ENCODE measurements around the gene DHX15.

The DHX15 gene

DNA sequence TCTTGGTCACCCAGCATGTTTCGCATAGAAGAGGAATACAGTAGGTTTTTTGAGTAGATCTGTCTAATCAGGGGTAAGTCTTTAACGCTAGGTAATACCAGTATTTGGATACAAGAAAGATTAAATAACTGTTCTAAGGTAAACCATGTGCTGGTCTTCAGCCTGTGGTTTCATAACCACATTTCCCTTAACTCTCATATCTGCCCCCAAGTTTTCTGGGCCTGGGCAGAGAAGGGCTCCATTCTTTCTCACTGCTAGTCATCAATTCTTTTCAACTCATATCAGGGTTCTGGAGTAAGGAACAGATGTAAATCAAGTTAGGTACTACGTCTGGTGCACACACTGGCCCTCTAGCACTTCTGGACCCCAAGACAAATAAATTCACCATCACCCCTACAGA lies 49.0 kb downstream of the DHX15 start:
- no peak overlapping the region for H4K8ac ChIP-seq (ENCODE audit: low read depth, low read length)
- no peak overlapping the region for H2BK120ac ChIP-seq (ENCODE audit: low read depth, low read length)
- H3K27ac ChIP-seq (replicated peaks; ENCODE audit: low read length): no peak overlapping the region
- H3K79me1 ChIP-seq (ENCODE audit: low read depth, low read length): peaks cover 4% of the 10 kb centered on the region
- no peak overlapping the region for H3K4me2 ChIP-seq (ENCODE audit: insufficient read depth, low read length, poor library complexity, severe bottlenecking)
- peaks cover 12 to 98% of the 10 kb centered on the region in 2 donors for H3K36me3 ChIP-seq (replicated peaks in 1 of 2; ENCODE audit: control insufficient read depth in 2 of 2, insufficient read depth in 2 of 2, low read length in 2 of 2)
- no peak overlapping the region for H3K4ac ChIP-seq (ENCODE audit: low read length)
- no peak overlapping the region for H3K9ac ChIP-seq (ENCODE audit: low read depth, low read length, poor library complexity)
- no peak overlapping the region for H3K4me3 ChIP-seq (ENCODE audit: low read length in 2 of 2)
- H4K91ac ChIP-seq (ENCODE audit: low read depth, low read length, poor library complexity): no peak overlapping the region
- no peaks in the 10 kb centered on the region for H3K27me3 ChIP-seq (ENCODE audit: control insufficient read depth in 3 of 3, insufficient read depth in 3 of 3, low read depth in 1 of 3, low read length in 3 of 3)
- H3K18ac ChIP-seq (ENCODE audit: low read length): no peak overlapping the region
- H2BK12ac ChIP-seq (ENCODE audit: low read length): no peak overlapping the region
- DNase-seq (ENCODE audit: low spot score): no peak
- H2AK5ac ChIP-seq (ENCODE audit: low read depth, low read length): no peak overlapping the region
- no peak overlapping the region for H3K23ac ChIP-seq (ENCODE audit: low read depth, low read length, poor library complexity)
- H3K9me3 ChIP-seq (replicated peaks in 1 of 2; ENCODE audit: control insufficient read depth in 2 of 2, insufficient read depth in 1 of 2, low read depth in 1 of 2, low read length in 2 of 2): no peaks in the 10 kb centered on the region
- no peak overlapping the region for H2BK15ac ChIP-seq (ENCODE audit: low read length)
- no peak overlapping the region for H3K14ac ChIP-seq (ENCODE audit: low read length)
- H2BK5ac ChIP-seq (ENCODE audit: low read length): no peak overlapping the region
- no CpG with 5 or more reads among the region's 3 CpGs for WGBS, 2 donors (ENCODE audit: extremely low coverage in 2 of 2, insufficient read length in 2 of 2, insufficient replicate concordance in 1 of 2)
- H3K4me1 ChIP-seq (ENCODE audit: control insufficient read depth in 2 of 2, insufficient read depth in 1 of 2, low read depth in 1 of 2, low read length in 2 of 2): no peaks in the 10 kb centered on the region
- no peak overlapping the region for H2AFZ ChIP-seq (ENCODE audit: low read length)

DNA sequence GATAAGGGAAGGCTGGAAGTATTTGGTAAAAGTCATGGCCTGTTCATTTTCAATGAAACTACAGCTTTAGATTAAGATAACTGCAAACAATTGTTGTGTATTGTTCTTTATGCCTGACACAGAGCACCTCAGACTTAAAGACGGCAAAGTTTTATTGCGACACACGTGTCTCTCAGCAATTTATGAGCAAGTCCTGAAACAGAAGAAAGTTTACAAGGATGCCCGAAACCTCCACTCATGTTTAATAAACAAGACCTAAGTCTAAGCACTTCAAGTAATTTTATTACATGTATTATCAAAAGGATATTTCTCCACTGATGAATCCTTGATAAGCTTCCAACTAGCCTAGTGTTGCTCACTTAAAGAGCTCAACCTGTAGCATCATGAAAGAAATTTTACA lies 51.0 kb downstream of the DHX15 start:
- H3K18ac ChIP-seq (ENCODE audit: low read length): no peak overlapping the region
- H3K14ac ChIP-seq (ENCODE audit: low read length): no peak overlapping the region
- H3K27ac ChIP-seq (replicated peaks; ENCODE audit: low read length): no peak overlapping the region
- H4K91ac ChIP-seq (ENCODE audit: low read depth, low read length, poor library complexity): no peak overlapping the region
- no CpG with 5 or more reads among the region's 4 CpGs for WGBS, 2 donors (ENCODE audit: extremely low coverage in 2 of 2, insufficient read length in 2 of 2, insufficient replicate concordance in 1 of 2)
- no peak overlapping the region for H3K4me2 ChIP-seq (ENCODE audit: insufficient read depth, low read length, poor library complexity, severe bottlenecking)
- no peak overlapping the region for H3K4ac ChIP-seq (ENCODE audit: low read length)
- no peak overlapping the region for H3K23ac ChIP-seq (ENCODE audit: low read depth, low read length, poor library complexity)
- no peak overlapping the region for H4K8ac ChIP-seq (ENCODE audit: low read depth, low read length)
- no peak overlapping the region for H2BK5ac ChIP-seq (ENCODE audit: low read length)
- H2BK120ac ChIP-seq (ENCODE audit: low read depth, low read length): no peak overlapping the region
- H3K9me3 ChIP-seq (replicated peaks in 1 of 2; ENCODE audit: control insufficient read depth in 2 of 2, insufficient read depth in 1 of 2, low read depth in 1 of 2, low read length in 2 of 2): no peaks in the 10 kb centered on the region
- no peak overlapping the region for H2BK12ac ChIP-seq (ENCODE audit: low read length)
- no peak overlapping the region for H2AFZ ChIP-seq (ENCODE audit: low read length)
- H2BK15ac ChIP-seq (ENCODE audit: low read length): no peak overlapping the region
- peaks cover 4% of the 10 kb centered on the region for H3K79me1 ChIP-seq (ENCODE audit: low read depth, low read length)
- DNase-seq (ENCODE audit: low spot score): no peak
- H3K4me3 ChIP-seq (ENCODE audit: low read length in 2 of 2): no peak overlapping the region
- H3K27me3 ChIP-seq (ENCODE audit: control insufficient read depth in 3 of 3, insufficient read depth in 3 of 3, low read depth in 1 of 3, low read length in 3 of 3): no peaks in the 10 kb centered on the region
- no peaks in the 10 kb centered on the region for H3K4me1 ChIP-seq (ENCODE audit: control insufficient read depth in 2 of 2, insufficient read depth in 1 of 2, low read depth in 1 of 2, low read length in 2 of 2)
- no peak overlapping the region for H2AK5ac ChIP-seq (ENCODE audit: low read depth, low read length)
- no peak overlapping the region for H3K9ac ChIP-seq (ENCODE audit: low read depth, low read length, poor library complexity)
- peaks cover 11 to 98% of the 10 kb centered on the region in 2 donors for H3K36me3 ChIP-seq (replicated peaks in 1 of 2; ENCODE audit: control insufficient read depth in 2 of 2, insufficient read depth in 2 of 2, low read length in 2 of 2)

DNA sequence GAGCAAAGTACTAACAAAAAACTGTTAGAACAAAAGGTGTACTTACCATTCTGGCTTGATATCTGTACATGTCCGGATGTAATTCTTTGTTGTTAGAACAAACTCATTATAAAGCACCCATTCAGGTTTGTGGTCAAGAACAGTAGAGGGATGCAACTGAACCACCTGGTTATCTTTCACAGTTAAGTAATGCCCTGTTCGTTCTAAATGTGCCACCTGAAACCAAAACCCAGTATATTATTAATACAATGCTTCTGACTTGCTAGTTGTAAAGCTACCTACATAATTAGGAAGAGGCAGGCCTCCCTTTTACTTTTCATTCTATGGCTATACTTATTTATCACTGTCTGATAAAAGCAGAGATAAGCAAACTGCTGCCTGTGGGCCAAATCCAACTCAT lies 54.8 kb downstream of the DHX15 start:
- H3K23ac ChIP-seq (ENCODE audit: low read depth, low read length, poor library complexity): no peak overlapping the region
- H4K91ac ChIP-seq (ENCODE audit: low read depth, low read length, poor library complexity): no peak overlapping the region
- H3K18ac ChIP-seq (ENCODE audit: low read length): no peak overlapping the region
- H3K36me3 ChIP-seq (replicated peaks in 1 of 2; ENCODE audit: control insufficient read depth in 2 of 2, insufficient read depth in 2 of 2, low read length in 2 of 2): peaks cover 8 to 98% of the 10 kb centered on the region in 2 donors
- no peak overlapping the region for H2BK12ac ChIP-seq (ENCODE audit: low read length)
- H2BK15ac ChIP-seq (ENCODE audit: low read length): no peak overlapping the region
- no peak overlapping the region for H2BK120ac ChIP-seq (ENCODE audit: low read depth, low read length)
- H3K4me1 ChIP-seq (ENCODE audit: control insufficient read depth in 2 of 2, insufficient read depth in 1 of 2, low read depth in 1 of 2, low read length in 2 of 2): no peaks in the 10 kb centered on the region
- no CpG with 5 or more reads among the region's 2 CpGs for WGBS, 2 donors (ENCODE audit: extremely low coverage in 2 of 2, insufficient read length in 2 of 2, insufficient replicate concordance in 1 of 2)
- H3K4ac ChIP-seq (ENCODE audit: low read length): no peak overlapping the region
- H3K27me3 ChIP-seq (ENCODE audit: control insufficient read depth in 3 of 3, insufficient read depth in 3 of 3, low read depth in 1 of 3, low read length in 3 of 3): no peaks in the 10 kb centered on the region
- peaks cover 2% of the 10 kb centered on the region for H3K79me1 ChIP-seq (ENCODE audit: low read depth, low read length)
- H3K9me3 ChIP-seq (replicated peaks in 1 of 2; ENCODE audit: control insufficient read depth in 2 of 2, insufficient read depth in 1 of 2, low read depth in 1 of 2, low read length in 2 of 2): no peaks in the 10 kb centered on the region
- no peak overlapping the region for H2BK5ac ChIP-seq (ENCODE audit: low read length)
- no peak overlapping the region for H3K4me2 ChIP-seq (ENCODE audit: insufficient read depth, low read length, poor library complexity, severe bottlenecking)
- H3K27ac ChIP-seq (replicated peaks; ENCODE audit: low read length): no peak overlapping the region
- H2AFZ ChIP-seq (ENCODE audit: low read length): no peak overlapping the region
- no peak for DNase-seq (ENCODE audit: low spot score)
- H3K9ac ChIP-seq (ENCODE audit: low read depth, low read length, poor library complexity): no peak overlapping the region
- no peak overlapping the region for H3K14ac ChIP-seq (ENCODE audit: low read length)
- no peak overlapping the region for H3K4me3 ChIP-seq (ENCODE audit: low read length in 2 of 2)
- H4K8ac ChIP-seq (ENCODE audit: low read depth, low read length): no peak overlapping the region
- no peak overlapping the region for H2AK5ac ChIP-seq (ENCODE audit: low read depth, low read length)

DNA sequence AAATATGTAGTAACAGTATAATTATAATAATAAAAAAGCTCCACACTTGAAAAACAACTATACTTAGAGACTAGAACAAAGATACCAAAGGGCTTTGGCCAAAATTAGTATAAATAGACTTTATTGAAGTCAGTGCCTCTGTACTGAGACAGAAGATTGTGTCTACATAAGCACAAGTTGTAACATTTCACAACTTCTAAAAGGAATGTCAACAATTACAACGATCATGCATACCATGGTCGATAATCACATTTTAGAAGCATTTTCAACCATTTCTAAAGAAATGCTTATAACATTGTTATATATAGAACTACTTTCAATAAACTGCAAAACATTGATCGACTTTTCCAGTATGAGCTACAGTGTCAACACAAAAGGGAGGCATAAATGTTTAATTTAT lies 57.0 kb downstream of the DHX15 start:
- Histone ChIP-seq H2BK15ac (ENCODE audit: low read length) (no peak overlapping the region), H3K18ac (ENCODE audit: low read length) (no peak overlapping the region), H3K79me1 (ENCODE audit: low read depth, low read length) (peaks cover 2% of the 10 kb centered on the region), H3K4me1 (ENCODE audit: control insufficient read depth in 2 of 2, insufficient read depth in 1 of 2, low read depth in 1 of 2, low read length in 2 of 2) (no peaks in the 10 kb centered on the region), H3K14ac (ENCODE audit: low read length) (no peak overlapping the region), H3K23ac (ENCODE audit: low read depth, low read length, poor library complexity) (no peak overlapping the region), H2BK5ac (ENCODE audit: low read length) (no peak overlapping the region), H3K9ac (ENCODE audit: low read depth, low read length, poor library complexity) (no peak overlapping the region), H3K4me3 (ENCODE audit: low read length in 2 of 2) (no peak overlapping the region), H2BK120ac (ENCODE audit: low read depth, low read length) (no peak overlapping the region), H4K8ac (ENCODE audit: low read depth, low read length) (no peak overlapping the region), H4K91ac (ENCODE audit: low read depth, low read length, poor library complexity) (no peak overlapping the region), H3K4me2 (ENCODE audit: insufficient read depth, low read length, poor library complexity, severe bottlenecking) (no peak overlapping the region), H2AFZ (ENCODE audit: low read length) (no peak overlapping the region), H3K4ac (ENCODE audit: low read length) (no peak overlapping the region), H3K27me3 (ENCODE audit: control insufficient read depth in 3 of 3, insufficient read depth in 3 of 3, low read depth in 1 of 3, low read length in 3 of 3) (no peaks in the 10 kb centered on the region), H2AK5ac (ENCODE audit: low read depth, low read length) (no peak overlapping the region), H3K27ac (replicated peaks; ENCODE audit: low read length) (no peak overlapping the region), H3K9me3 (replicated peaks in 1 of 2; ENCODE audit: control insufficient read depth in 2 of 2, insufficient read depth in 1 of 2, low read depth in 1 of 2, low read length in 2 of 2) (no peaks in the 10 kb centered on the region), H3K36me3 (replicated peaks in 1 of 2; ENCODE audit: control insufficient read depth in 2 of 2, insufficient read depth in 2 of 2, low read length in 2 of 2) (peaks cover 7 to 98% of the 10 kb centered on the region in 2 donors), H2BK12ac (ENCODE audit: low read length) (no peak overlapping the region)
- no peak for DNase-seq (ENCODE audit: low spot score)
- no CpG with 5 or more reads among the region's 3 CpGs for WGBS, 2 donors (ENCODE audit: extremely low coverage in 2 of 2, insufficient read length in 2 of 2, insufficient replicate concordance in 1 of 2)

Data from neuronal stem cell (in vitro differentiated cells).